ENCODE data around the gene TMEM132D.

DNA sequence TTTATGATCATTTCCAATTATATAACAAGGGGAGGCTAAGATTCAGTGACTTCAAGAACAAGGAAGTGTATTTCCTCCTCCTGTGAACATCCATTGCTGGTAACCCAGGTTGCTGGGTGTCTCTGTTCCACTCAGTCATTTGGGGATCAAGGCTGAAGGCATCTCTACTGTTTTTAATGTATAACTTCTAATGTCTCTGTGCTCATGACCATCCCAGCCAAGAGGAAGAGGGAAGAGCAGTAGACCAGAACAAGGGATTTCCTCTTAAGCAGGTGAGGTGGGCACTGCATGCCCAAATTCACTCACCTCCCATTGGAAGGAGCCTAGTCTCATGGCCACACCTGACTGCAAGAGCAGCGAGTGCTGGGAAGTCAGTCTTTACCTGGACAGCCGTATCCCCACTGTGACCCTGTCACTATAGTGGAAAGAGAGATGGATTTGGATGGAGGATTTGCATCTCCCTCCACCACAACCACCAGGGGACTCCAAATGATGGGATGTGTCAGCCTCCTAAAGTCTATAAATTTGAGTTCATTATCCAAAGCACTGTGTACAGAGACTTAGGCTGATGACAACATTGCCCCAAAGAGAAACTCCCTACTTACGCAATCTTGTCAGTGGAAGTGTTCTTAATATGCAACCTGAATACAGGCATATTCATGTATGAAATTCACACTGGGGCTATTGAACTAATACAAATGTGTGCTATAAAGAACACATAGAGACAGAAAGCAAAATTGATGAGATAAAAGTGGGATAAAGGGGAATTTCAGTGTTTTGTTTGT is 368.7 kb downstream of the TMEM132D start:
- TF ChIP-seq, protein P1, sequence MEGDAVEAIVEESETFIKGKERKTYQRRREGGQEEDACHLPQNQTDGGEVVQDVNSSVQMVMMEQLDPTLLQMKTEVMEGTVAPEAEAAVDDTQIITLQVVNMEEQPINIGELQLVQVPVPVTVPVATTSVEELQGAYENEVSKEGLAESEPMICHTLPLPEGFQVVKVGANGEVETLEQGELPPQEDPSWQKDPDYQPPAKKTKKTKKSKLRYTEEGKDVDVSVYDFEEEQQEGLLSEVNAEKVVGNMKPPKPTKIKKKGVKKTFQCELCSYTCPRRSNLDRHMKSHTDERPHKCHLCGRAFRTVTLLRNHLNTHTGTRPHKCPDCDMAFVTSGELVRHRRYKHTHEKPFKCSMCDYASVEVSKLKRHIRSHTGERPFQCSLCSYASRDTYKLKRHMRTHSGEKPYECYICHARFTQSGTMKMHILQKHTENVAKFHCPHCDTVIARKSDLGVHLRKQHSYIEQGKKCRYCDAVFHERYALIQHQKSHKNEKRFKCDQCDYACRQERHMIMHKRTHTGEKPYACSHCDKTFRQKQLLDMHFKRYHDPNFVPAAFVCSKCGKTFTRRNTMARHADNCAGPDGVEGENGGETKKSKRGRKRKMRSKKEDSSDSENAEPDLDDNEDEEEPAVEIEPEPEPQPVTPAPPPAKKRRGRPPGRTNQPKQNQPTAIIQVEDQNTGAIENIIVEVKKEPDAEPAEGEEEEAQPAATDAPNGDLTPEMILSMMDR (IDR thresholded peaks at IDR 0.05; ENCODE audit: insufficient read depth, low read depth, low read length) = no peak
- TF ChIP-seq EZH2 (IDR thresholded peaks at IDR 0.05; ENCODE audit: insufficient read depth, low read length) = no peak

All from astrocyte (in vitro differentiated cells and primary cell).